COLO829 (cell line): ENCODE results near the gene LAMA4.

Source experiments
- DNase-seq: peaks from one replicate; pipeline ENCODE4 v3.0.0; 2012; ENCODE audit warnings: low spot score

Gene LAMA4

GRCh38 chr6:112190164-112190563 is 64.2 kb downstream of the LAMA4 start:
- no peak for DNase-seq

DNA sequence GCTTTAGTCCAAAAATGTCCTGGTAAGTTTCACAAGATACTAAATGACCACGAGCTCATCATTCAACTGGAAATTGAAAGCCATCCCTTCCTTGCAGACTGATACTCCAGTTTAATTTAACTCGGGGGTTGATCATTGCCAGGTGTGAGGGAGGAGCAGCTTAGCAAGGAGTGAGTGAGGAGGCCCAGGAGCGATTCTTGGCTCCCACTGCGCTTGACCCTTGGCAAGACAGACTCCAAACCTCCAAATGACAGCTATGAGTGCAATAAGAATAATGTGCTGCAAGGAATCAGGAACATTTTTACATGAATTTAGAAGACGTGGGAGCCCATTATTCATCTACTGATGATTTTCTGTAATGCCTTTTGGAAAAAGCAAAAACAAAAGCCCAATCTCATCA is 64.9 kb downstream of the LAMA4 start:
- DNase-seq, result no peak

DNA sequence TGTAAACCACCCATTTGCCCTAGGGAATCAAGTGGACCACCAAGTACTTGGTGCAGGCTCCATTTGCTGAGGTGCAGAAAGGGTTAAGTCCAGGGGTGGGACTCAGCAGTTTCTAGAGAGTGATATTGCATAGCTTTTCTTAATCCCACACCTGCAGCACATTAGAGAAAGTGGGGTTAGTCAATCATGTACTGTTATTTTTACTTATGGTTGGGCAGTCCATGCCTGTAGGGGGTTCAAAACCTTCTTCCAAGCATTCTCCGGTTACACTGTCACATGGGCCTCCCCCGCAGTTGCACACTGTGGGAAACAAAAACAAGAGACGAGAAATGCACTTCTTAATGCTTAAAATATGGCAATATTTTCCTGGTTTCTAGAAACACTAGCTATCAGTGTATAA is 65.5 kb downstream of the LAMA4 start:
- DNase-seq, result no peak

DNA sequence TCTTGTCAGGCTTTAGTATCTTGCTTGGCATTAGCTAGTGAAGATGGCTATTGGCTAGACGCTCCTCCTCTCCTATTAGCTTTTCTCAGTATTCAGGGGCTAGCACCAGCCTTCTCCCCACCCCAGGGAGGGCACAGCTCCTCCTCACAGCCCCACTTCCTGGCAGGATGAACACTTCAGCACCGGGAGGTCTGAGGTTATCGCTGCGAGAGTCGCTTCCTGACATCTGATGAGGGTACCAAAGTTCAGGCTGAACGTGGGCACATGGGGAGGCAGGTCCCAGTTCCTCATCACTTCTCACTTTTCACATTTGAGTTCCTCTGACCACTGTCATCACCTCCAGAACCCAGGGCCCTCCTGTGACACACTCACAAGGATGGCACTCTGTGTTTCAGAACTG is 66.6 kb downstream of the LAMA4 start:
- DNase-seq, result no peak

DNA sequence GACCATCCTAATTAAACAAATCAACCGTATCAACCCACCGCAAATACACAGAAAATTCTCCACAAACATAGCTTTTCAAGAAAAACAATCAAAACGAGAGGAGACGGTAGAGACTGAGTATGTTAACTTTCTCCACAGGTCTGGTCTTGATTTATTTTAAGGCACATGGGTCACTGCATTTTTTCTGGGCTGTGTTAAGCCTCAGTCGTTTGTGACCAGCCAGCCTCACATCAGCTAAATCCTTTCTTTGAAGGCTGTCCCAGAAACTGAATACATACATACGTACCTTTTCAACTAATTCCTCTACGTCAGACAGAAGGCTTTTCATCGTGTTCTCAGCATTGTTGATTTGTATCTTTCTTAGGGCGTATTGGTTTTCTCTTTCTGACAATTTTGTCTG is 69.4 kb downstream of the LAMA4 start:
- DNase-seq, result no peak

DNA sequence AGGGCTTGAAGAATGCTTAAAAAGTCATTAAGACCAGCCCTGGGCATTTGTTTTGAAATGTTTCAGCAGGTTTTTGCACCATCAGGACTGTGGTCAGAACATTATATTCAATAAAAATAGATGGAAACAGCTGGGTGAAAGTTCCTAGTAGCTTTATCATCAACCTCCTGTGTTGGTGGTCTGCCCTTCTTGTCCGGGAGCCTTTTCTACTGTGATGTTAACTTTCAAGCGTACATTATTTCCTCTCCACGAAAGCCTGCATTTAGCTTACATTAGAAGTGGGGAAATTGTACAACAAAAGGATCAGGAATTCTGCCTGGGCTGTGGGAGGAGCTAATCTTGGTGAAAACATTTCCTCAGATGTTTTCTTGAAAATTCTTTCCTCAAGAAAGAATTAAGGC is 71.1 kb downstream of the LAMA4 start:
- no peak for DNase-seq

- no peak for DNase-seq
Measured at GRCh38 chr6:112181130-112181529, 73.2 kb downstream of the LAMA4 start.

DNA sequence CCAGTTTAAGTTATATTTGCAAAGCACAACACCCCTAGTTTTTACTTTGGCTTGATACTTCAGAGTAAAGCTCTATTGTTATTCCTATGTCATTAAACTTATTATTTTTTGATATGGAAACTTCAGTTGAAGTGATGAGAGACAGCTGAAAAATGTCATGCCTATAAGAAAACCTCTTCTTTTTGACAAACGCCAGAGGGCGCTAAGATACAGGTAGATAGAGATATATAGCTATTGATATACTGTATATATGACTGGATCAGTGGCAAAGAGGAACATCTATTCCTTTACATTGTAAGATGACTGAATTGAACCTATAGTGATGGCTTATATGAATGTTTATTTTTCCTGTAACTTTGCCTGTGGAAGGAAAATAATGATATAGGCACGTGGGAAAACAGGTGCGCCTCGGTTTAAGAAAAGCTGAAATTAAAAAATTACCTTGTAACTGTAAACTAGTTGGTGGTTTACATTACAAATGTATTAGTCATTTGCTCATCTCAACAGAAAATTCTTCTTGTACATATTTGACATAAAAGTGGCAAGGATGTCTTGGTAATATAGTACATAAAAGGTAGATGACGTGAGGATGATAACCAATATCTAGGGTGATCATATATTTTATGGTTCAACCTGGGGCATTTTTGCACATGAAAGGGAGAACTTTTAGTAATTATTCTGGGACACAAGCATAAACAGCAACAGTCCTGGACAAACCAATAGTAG is 74.1 kb downstream of the LAMA4 start:
- DNase-seq, result peak; percentile 60

DNA sequence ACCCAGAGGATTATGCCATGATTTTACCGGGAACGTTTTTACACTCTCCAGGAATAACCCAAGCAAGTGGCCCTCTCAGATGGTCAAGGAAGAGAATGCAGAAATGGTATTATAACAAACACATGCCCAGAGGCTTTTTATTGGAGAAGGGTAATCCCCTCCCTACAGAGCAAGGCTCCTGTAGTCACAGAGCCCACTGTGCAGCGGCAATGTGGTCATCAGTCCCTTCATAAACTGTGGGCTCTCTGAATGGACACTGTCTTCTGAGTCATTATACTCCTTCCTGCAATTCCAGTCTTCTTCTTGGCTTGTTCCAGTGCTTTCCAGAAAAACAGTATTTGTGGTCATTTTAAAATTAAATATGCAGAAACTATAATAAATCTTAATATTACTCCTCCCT is 74.7 kb downstream of the LAMA4 start:
- DNase-seq, result no peak

GRCh38 chr6:112178846-112179245 is 75.5 kb downstream of the LAMA4 start:
- DNase-seq, result no peak

DNA sequence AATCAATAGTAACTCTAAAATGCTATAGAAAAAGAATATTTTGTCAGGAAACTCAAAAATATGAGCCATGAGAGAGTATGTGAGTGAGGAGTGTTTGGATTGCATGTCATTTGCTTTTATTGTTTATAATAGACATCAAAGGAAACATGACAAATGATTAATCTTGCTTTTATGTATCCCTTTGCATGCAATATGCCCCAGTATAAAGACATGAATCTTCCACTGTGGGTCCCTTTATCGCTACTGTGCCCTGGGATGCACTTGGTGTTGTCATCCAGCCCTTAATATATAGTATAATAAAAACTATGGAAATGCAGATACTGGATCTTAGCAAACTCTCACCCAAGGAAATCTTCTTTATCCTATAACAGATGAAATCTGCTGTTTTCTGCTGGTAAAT is 77.3 kb downstream of the LAMA4 start:
- DNase-seq, result no peak

- no peak for DNase-seq
Measured at GRCh38 chr6:112176175-112176574, 78.2 kb downstream of the LAMA4 start.

GRCh38 chr6:112173221-112173804 is 81.1 kb downstream of the LAMA4 start:
- DNase-seq, result no peak

- DNase-seq, result no peak
Measured at GRCh38 chr6:112172540-112172939, 81.8 kb downstream of the LAMA4 start.

- no peak for DNase-seq
Measured at GRCh38 chr6:112169541-112169940, 84.8 kb downstream of the LAMA4 start.

- peak; percentile 25 for DNase-seq
Measured at GRCh38 chr6:112163295-112164257, 90.8 kb downstream of the LAMA4 start.

DNA sequence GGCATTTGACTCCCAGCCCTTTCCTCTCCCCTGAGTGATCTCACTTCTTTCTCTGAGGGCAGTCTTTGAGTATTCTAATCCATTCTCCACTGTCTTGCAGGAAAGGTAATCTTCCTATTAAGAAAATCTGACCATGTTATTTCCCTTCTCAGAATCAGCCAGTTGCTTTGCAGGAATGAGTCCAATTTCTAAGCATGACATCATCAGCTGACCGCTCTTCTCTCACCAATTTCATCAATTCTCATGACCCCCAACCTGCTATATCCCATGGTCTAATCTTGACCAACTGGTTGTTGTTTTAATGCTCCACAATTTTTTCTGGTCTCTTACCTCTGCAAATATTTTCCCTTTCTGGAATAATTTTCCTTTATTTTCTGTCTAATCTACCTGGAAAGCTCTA is 93.6 kb downstream of the LAMA4 start:
- no peak for DNase-seq

- DNase-seq, result no peak
Measured at GRCh38 chr6:112156668-112157067, 97.7 kb downstream of the LAMA4 start.

DNA sequence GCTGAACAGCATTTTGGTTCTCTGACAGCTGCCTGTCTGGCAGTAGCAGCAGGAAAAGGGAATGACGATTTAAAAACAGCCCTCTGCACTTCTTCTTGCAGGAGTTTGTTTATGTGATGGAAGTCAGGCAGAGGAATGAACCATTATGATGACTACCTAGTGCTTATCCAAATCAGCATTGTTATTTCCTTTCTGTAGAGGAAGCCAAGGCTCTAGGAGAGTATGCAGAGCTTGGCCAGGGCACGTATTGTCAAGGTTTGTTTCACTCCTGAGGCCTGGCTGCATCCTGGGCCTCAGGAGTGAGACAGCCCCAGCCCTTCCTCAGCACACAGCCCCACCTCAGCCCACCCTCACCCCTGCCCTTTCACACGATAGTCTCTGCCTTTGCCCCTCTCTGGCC is 98.5 kb downstream of the LAMA4 start:
- DNase-seq, result no peak

GRCh38 chr6:112154711-112155110 is 99.7 kb downstream of the LAMA4 start:
- no peak for DNase-seq

DNA sequence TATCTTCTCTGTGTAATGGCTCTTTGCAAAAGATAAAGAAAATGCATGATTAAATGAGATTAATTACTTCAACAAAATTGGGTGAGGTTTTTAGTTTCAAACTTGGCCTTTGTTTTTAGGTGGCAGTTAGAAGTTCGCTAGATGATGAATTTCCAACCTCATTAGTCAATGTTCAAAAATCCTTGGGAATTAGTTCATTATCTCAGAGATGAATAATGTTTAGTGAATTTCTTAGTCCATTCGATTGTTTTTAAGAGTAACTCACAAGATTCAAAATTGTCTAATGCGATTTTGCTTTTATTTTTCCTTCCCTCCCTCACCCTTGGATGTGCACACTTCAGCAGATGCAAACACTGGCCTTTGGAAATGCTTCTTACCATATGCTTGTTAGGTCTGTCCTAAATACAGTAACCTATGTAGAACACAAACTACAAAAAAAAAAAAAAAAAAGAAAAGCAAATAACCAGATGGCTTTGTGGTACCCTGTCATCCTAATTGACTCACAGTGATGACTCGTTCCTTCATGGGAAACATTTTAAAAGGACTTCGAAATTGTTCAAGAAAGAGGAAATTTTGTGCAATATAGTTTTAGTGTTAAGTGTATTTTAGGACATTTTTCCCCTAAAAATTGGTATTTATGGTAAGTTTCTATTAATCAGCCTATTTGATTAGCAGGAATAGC is 100.3 kb downstream of the LAMA4 start:
- DNase-seq, result peak; percentile 54

GRCh38 chr6:112150363-112150762 is 104.0 kb downstream of the LAMA4 start:
- DNase-seq, result no peak
